ENCODE results near the gene INTS3. TPM values are rescaled to one million over a fixed set of nuclear protein-coding genes. Genes with fewer than 3 reads are reported as not detected.
A peak's percentile ranks its signal among the peaks of the same experiment; 100 is the strongest.

The INTS3 gene
- total RNA-seq, 4 donors from 2014 or later, result 24.3 to 75.1 (median 42.4) TPM

DNA sequence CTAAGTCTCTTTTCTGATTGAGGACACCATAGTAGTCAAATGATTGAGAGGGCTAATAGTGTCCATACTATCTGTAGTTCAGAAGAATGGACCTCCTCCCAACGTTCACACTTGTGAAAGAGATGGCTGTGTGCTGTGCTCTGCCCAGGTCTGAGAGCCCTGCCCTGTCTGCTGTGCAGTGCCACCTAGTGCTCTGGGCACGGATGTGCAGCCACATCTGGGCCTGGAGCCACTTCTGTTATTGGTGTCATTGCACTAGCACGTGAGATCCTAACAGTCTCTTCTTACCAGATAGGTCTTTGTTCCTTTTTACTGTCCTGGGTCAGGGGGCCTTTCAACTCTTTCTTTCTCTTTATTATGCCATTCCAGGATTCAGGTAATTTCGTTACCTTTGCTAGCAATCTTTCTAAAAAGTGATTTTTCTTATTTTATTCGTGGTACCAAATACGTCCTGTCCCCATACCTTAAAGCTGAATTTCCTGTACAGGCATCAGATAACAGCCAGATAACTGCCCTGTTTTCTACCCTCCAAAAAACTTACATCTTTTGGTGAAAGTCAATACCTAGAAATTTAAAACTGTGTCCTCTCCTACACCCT, 21.7 kb downstream of the INTS3 start:
- peak; percentile 74 to 93 (median 84) for DNase-seq
- no peak overlapping the region for H3K4me3 ChIP-seq
- H3K36me3 ChIP-seq, result peaks cover 0 to 91% (median 0%) of the 10 kb centered on the region in 3 donors
- TF ChIP-seq, protein P1, sequence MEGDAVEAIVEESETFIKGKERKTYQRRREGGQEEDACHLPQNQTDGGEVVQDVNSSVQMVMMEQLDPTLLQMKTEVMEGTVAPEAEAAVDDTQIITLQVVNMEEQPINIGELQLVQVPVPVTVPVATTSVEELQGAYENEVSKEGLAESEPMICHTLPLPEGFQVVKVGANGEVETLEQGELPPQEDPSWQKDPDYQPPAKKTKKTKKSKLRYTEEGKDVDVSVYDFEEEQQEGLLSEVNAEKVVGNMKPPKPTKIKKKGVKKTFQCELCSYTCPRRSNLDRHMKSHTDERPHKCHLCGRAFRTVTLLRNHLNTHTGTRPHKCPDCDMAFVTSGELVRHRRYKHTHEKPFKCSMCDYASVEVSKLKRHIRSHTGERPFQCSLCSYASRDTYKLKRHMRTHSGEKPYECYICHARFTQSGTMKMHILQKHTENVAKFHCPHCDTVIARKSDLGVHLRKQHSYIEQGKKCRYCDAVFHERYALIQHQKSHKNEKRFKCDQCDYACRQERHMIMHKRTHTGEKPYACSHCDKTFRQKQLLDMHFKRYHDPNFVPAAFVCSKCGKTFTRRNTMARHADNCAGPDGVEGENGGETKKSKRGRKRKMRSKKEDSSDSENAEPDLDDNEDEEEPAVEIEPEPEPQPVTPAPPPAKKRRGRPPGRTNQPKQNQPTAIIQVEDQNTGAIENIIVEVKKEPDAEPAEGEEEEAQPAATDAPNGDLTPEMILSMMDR (IDR thresholded peaks at IDR 0.05), result peak; percentile 72 to 95 (median 91)
- TF ChIP-seq POLR2A (IDR thresholded peaks at IDR 0.05), result no peak
- H3K9me3 ChIP-seq, result no peaks in the 10 kb centered on the region
- peaks cover 0 to 9% (median 0%) of the 10 kb centered on the region in 4 donors for H3K4me1 ChIP-seq
- H3K27ac ChIP-seq, result peak overlapping the region in 1 of 4 donors; percentile 41
- no peaks in the 10 kb centered on the region for H3K27me3 ChIP-seq

DNA sequence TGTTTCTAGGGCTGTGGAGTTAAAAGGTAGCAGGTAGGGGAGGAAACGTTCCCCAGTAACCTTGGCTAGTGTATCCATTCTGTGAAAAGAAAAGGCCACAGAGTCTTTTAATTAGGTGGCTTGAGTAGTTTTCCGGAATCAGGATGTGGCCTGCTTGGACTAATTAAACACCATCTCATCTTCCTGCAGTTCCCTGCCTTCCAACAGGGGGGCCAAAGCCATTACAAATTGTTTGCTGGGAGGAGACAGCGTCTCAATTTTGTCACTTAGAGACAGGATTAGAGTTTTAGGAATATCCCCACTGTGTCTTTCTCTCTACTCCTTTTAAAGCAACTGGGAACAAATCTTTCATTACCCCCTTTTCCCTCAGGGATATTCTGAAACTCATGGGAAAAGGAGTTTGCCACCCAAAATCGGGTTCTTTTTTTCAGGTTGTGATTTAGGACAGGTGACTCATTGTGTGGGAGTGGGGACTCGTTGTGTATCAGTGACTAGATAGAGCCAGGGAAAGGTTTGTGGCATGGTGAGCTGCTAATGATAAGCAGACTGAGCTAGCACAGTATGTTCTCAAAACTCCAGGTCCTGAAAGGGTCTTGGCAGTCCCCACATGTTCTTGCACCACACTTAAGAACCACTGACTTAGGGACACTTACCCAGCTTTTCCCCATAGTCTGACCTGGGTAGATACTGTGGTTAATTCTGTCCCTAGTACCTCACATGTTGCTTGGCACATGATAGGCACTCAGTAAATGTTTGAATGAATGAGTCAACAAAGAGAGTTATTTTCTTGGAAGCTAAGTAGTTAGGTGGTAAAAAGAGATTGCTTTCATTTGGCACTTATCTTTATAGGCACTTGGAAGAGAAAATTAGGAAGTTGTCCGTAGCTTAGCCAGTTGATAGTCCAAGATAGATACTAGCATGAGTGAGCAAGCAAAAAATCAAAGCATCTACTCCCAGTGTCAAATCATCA, 22.5 kb downstream of the INTS3 start:
- Histone ChIP-seq H3K27me3 (no peaks in the 10 kb centered on the region), H3K36me3 (peaks cover 0 to 91% (median 0%) of the 10 kb centered on the region in 3 donors), H3K4me3 (no peak overlapping the region), H3K4me1 (peaks cover 0 to 9% (median 0%) of the 10 kb centered on the region in 4 donors), H3K9me3 (no peaks in the 10 kb centered on the region), H3K27ac (peak overlapping the region in 1 of 4 donors; percentile 41)
- TF ChIP-seq POLR2A (IDR thresholded peaks at IDR 0.05), result no peak
- TF ChIP-seq, protein P1 (IDR thresholded peaks at IDR 0.05), result no peak
- no peak for DNase-seq

DNA sequence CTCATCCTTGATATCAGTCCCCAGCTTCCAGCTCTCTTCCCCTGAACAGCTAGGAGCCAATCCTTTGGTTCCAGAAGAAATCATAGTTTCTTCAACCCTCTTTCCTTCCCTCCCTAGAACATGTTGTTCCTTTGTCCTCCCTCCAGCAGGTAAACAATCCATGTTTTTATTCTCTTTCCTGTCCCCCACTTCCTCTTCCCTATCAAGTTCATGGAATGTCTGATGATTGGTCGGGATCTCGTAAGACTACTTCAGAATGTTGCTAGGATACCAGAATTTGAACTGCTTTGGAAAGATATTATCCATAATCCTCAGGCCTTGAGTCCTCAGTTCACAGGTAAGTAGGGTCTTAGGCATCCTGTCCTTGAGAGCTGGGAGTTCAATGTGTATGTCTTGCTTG, 24.2 kb downstream of the INTS3 start:
- peaks cover 0 to 9% (median 0%) of the 10 kb centered on the region in 4 donors for H3K4me1 ChIP-seq
- no peaks in the 10 kb centered on the region for H3K9me3 ChIP-seq
- no peaks in the 10 kb centered on the region for H3K27me3 ChIP-seq
- no peak overlapping the region for H3K4me3 ChIP-seq
- TF ChIP-seq, protein P1 (IDR thresholded peaks at IDR 0.05), result no peak
- TF ChIP-seq POLR2A (IDR thresholded peaks at IDR 0.05), result no peak
- H3K27ac ChIP-seq, result peak overlapping the region in 1 of 4 donors; percentile 44
- H3K36me3 ChIP-seq, result peaks cover 0 to 92% (median 0%) of the 10 kb centered on the region in 3 donors
- no peak for DNase-seq

DNA sequence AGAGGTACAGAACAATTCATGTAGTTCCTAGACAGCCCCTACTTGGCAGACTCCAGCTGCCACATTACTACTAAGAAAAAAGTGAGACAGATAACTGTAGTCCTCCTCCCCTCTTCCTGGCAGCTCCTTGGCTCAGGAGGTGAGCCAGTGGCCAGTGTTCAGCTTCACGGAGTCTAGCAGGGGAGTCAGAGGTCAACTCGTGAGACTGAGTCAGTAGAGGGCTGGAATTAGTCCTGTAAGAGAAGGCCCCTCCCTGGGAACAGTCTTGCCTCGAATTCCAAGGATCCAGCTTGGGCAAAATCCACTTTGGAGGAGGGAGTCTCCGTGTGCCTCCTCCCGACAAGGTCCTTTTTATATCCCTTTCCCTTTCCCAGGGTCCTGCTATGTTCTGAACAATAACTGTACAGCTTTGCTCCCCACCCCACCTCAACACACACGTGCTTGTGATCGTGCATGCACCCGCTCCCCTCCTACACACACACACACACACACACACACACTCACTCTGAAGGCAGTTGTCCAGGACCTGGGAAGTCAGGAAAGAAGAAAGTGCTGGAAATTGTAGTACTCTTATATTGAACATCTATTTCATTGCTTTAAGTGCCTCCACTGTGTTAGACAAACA, 24.8 kb downstream of the INTS3 start:
- peak overlapping the region in 1 of 4 donors; percentile 44 for H3K27ac ChIP-seq
- H3K4me1 ChIP-seq, result peaks cover 0 to 9% (median 0%) of the 10 kb centered on the region in 4 donors
- peaks cover 0 to 91% (median 0%) of the 10 kb centered on the region in 3 donors for H3K36me3 ChIP-seq

DNA sequence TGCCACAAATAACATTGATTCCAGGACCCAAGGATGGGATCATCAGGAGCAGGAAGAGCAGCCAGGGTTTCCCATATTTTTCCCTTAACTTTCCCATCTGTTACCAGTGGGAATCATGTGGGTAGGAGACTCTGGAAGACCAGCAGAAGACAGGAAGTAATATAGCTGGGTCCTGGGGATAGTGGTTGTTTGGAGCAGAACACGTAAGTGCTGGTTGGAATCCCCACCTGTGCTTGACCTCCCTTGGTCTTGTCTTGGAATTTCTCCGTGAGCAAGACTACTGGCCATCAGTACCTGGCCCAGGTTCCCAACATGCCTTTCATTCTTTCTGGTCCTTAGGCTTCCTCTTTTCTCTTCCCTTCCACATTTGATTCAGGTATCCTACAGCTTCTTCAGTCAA, 26.4 kb downstream of the INTS3 start:
- TF ChIP-seq, protein P1 (IDR thresholded peaks at IDR 0.05), result no peak
- TF ChIP-seq POLR2A (IDR thresholded peaks at IDR 0.05), result no peak
- no peaks in the 10 kb centered on the region for H3K27me3 ChIP-seq
- H3K4me3 ChIP-seq, result no peak overlapping the region
- H3K36me3 ChIP-seq, result peaks cover 0 to 94% (median 0%) of the 10 kb centered on the region in 3 donors
- no peak overlapping the region for H3K27ac ChIP-seq
- peaks cover 0 to 9% (median 0%) of the 10 kb centered on the region in 4 donors for H3K4me1 ChIP-seq
- H3K9me3 ChIP-seq, result no peaks in the 10 kb centered on the region
- DNase-seq, result no peak

More for the DNA sequence above, 24.8 kb downstream of the INTS3 start:
- DNase-seq, result peak in 1 of 3 donors; percentile 63
- no peak for TF ChIP-seq POLR2A (IDR thresholded peaks at IDR 0.05)
- TF ChIP-seq, protein P1 (IDR thresholded peaks at IDR 0.05), result no peak
- Histone ChIP-seq H3K27me3 (no peaks in the 10 kb centered on the region), H3K9me3 (no peaks in the 10 kb centered on the region), H3K4me3 (no peak overlapping the region)
